ENCODE measurements around the gene TGFB2. TPM values are rescaled to one million over a fixed set of nuclear protein-coding genes. Genes with fewer than 3 reads are reported as not detected.

TGFB2 gene
- total RNA-seq, 1 donor from 2014 or later = 34.4 TPM

DNA sequence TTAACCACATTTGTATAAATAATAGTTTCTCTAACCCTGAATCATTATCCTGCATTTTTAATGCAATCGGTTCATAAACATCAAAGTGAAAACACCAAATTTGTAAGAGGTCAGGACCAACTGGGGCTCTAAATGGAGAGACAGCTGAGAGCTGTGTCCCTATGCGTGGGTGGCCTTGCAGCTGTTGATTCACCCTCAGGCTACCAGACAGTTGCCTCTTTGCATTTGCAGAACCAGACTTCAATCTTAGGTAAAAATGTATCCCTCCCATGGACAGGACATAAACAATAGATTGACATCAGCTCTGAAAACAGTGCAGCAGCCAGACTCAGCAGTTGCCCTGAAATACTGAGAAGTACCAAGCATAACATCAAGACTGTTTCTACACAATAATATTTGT is 8.8 kb upstream of the TGFB2 start:
- DNase-seq (ENCODE audit: low read depth) = no peak
- no peaks in the 10 kb centered on the region for H3K27me3 ChIP-seq (ENCODE audit: control insufficient read depth, insufficient read depth, low read length)
- H3K36me3 ChIP-seq (ENCODE audit: control insufficient read depth, insufficient read depth, low read length) = no peaks in the 10 kb centered on the region
- no peak overlapping the region for H3K4me3 ChIP-seq (ENCODE audit: low read depth, low read length)
- TF ChIP-seq CTCF (IDR thresholded peaks at IDR 0.05; ENCODE audit: insufficient read depth, low read length, poor library complexity, severe bottlenecking) = no peak

- no peak overlapping the region for H3K4me3 ChIP-seq (ENCODE audit: low read depth, low read length)
- peak; percentile 60 for TF ChIP-seq CTCF (IDR thresholded peaks at IDR 0.05; ENCODE audit: insufficient read depth, low read length, poor library complexity, severe bottlenecking)
- H3K27me3 ChIP-seq (ENCODE audit: control insufficient read depth, insufficient read depth, low read length) = no peaks in the 10 kb centered on the region
- DNase-seq (ENCODE audit: low read depth) = no peak
- H3K36me3 ChIP-seq (ENCODE audit: control insufficient read depth, insufficient read depth, low read length) = no peaks in the 10 kb centered on the region
Measured at GRCh38 chr1:218339267-218339831, 5.8 kb upstream of the TGFB2 start.

GRCh38 chr1:218341325-218341724 is 3.8 kb upstream of the TGFB2 start:
- H3K36me3 ChIP-seq (ENCODE audit: control insufficient read depth, insufficient read depth, low read length) = no peaks in the 10 kb centered on the region
- H3K4me3 ChIP-seq (ENCODE audit: low read depth, low read length) = no peak overlapping the region

DNA sequence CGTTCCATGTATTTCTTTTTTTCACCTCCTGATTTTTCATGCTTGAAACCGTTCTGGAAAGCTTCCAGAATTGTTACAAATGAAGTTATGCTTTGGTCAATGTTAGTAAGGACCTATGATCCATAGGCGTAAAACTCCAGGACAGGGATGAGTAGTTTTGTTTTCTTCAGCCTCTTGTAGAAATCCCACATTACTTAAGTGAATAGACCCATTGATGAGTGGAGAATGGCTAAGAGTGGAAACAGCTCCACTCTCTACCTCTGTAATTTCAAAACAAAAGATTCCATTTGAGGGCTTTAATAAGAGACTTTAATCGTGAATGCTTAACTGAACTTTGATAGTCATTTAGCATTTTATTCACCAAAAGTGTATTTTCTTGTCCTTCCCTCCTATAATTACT is 3.0 kb upstream of the TGFB2 start:
- no peaks in the 10 kb centered on the region for H3K27me3 ChIP-seq (ENCODE audit: control insufficient read depth, insufficient read depth, low read length)
- no peak for DNase-seq (ENCODE audit: low read depth)
- no peak overlapping the region for H3K4me3 ChIP-seq (ENCODE audit: low read depth, low read length)
- no peak for TF ChIP-seq CTCF (IDR thresholded peaks at IDR 0.05; ENCODE audit: insufficient read depth, low read length, poor library complexity, severe bottlenecking)
- no peaks in the 10 kb centered on the region for H3K36me3 ChIP-seq (ENCODE audit: control insufficient read depth, insufficient read depth, low read length)

More at GRCh38 chr1:218341325-218341724, 3.8 kb upstream of the TGFB2 start:
- DNase-seq (ENCODE audit: low read depth) = no peak
- no peaks in the 10 kb centered on the region for H3K27me3 ChIP-seq (ENCODE audit: control insufficient read depth, insufficient read depth, low read length)
- no peak for TF ChIP-seq CTCF (IDR thresholded peaks at IDR 0.05; ENCODE audit: insufficient read depth, low read length, poor library complexity, severe bottlenecking)

DNA sequence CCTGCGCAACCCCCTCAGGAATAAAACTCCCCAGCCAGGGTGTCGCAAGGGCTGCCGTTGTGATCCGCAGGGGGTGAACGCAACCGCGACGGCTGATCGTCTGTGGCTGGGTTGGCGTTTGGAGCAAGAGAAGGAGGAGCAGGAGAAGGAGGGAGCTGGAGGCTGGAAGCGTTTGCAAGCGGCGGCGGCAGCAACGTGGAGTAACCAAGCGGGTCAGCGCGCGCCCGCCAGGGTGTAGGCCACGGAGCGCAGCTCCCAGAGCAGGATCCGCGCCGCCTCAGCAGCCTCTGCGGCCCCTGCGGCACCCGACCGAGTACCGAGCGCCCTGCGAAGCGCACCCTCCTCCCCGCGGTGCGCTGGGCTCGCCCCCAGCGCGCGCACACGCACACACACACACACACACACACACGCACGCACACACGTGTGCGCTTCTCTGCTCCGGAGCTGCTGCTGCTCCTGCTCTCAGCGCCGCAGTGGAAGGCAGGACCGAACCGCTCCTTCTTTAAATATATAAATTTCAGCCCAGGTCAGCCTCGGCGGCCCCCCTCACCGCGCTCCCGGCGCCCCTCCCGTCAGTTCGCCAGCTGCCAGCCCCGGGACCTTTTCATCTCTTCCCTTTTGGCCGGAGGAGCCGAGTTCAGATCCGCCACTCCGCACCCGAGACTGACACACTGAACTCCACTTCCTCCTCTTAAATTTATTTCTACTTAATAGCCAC is 696 bp downstream of the TGFB2 start:
- H3K27me3 ChIP-seq (ENCODE audit: control insufficient read depth, insufficient read depth, low read length) = no peaks in the 10 kb centered on the region
- TF ChIP-seq CTCF (IDR thresholded peaks at IDR 0.05; ENCODE audit: insufficient read depth, low read length, poor library complexity, severe bottlenecking) = no peak
- H3K4me3 ChIP-seq (ENCODE audit: low read depth, low read length) = peak overlapping the region; percentile 87
- DNase-seq (ENCODE audit: low read depth) = no peak
- H3K36me3 ChIP-seq (ENCODE audit: control insufficient read depth, insufficient read depth, low read length) = no peaks in the 10 kb centered on the region

All from kidney epithelial cell (primary cell).